SHP77 (cell line): ENCODE results near the gene CNKSR1.

Experiments
- DNase-seq, 2 experiments: peaks; one replicate each; lab custom pipeline; 2025; lab: John Stamatoyannopoulos, UW

CNKSR1 gene

GRCh38 chr1:26177182-26177684, at the start of gene CNKSR1:
TSS of gene CNKSR1 (plus strand) at chr1:26177491. CDS start at chr1:26177548, 57 bp downstream.
- DNase-seq = no peak

- no peak for DNase-seq
Measured at GRCh38 chr1:26129778-26130177, 47.5 kb upstream of the CNKSR1 start.

GRCh38 chr1:26130695-26131094, 46.6 kb upstream of the CNKSR1 start:
- DNase-seq = no peak

- DNase-seq = no peak
Measured at GRCh38 chr1:26132128-26132833, 45.0 kb upstream of the CNKSR1 start.

- no peak for DNase-seq
Measured at GRCh38 chr1:26132834-26133167, 44.5 kb upstream of the CNKSR1 start.

GRCh38 chr1:26134466-26134865, 42.8 kb upstream of the CNKSR1 start:
- DNase-seq = no peak

- DNase-seq = no peak
Measured at GRCh38 chr1:26138974-26139558, 38.2 kb upstream of the CNKSR1 start.

GRCh38 chr1:26142159-26142558, 35.1 kb upstream of the CNKSR1 start:
- no peak for DNase-seq

GRCh38 chr1:26145041-26145959, 32.0 kb upstream of the CNKSR1 start:
- peak; percentile 76 to 82 for DNase-seq

GRCh38 chr1:26145960-26146294, 31.4 kb upstream of the CNKSR1 start:
- no peak for DNase-seq

- DNase-seq = no peak
Measured at GRCh38 chr1:26148887-26149286, 28.4 kb upstream of the CNKSR1 start.

- DNase-seq = no peak
Measured at GRCh38 chr1:26153966-26154532, 23.2 kb upstream of the CNKSR1 start.

- no peak for DNase-seq
Measured at GRCh38 chr1:26154750-26155149, 22.5 kb upstream of the CNKSR1 start.

- DNase-seq = no peak
Measured at GRCh38 chr1:26155370-26156284, 21.7 kb upstream of the CNKSR1 start.

- DNase-seq = no peak
Measured at GRCh38 chr1:26156285-26157038, 20.8 kb upstream of the CNKSR1 start.

- DNase-seq = no peak
Measured at GRCh38 chr1:26158271-26158907, 18.9 kb upstream of the CNKSR1 start.

- DNase-seq = no peak
Measured at GRCh38 chr1:26158908-26159742, 18.2 kb upstream of the CNKSR1 start, which contains the start of gene FAM110D. TSS of gene FAM110D (plus strand) at chr1:26159079. CDS start at chr1:26161292, 2,213 bp downstream.

- no peak for DNase-seq
Measured at GRCh38 chr1:26159743-26160039, 17.6 kb upstream of the CNKSR1 start.
